Activated effector memory CD4-positive, alpha-beta T cell treated with Interleukin-2 at 50 U/mL for 16 hours (primary cell): ENCODE data around the gene UXT.
"Not testable (repeated sequence)": the region's sequence is repeated elsewhere in the genome, so short reads cannot be mapped to it uniquely, and the experiment has no call there.

Experiments
- DNase-seq: peaks from one replicate; pipeline ENCODE4 v3.0.0-alpha.2; 2020

Gene UXT

DNA sequence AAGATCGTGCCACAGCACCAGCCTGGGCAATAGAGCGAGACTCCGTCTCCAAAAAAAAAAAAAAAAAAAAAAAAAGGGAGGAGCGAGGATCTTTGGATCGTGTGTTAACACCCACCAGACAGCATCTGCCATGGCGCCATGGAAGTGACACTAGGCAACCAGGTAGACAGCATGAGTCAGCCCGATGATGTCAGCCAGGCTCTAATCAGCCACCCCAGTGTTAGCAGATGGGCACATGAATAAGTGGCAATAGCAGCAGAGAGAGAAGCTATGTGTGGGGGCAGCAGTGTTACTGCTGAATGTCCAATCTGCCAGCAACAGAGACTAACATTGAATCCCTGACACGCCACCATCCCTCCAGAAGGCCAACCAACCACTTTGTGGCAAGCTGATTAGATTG, 45.9 kb downstream of the UXT start:
- no peak for DNase-seq

DNA sequence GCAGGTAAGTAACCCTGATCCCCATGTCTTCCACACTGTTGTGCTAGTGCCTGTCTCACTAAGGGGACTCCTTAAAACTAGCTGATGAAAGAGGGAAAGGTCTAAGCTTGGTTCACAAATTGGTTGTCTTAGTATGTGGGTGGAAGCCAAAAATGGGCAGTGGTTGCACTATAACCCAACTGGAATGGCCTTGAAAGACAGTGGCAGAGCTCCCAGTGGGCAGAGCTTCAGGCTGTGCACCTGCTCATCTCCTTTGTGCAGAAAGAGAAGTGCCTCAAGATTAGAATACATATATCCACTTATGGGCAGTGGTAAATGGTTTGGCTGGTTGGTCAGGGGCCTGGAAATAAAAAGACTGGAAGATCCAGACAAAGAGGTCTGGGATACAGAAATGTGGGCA, 46.6 kb downstream of the UXT start:
- DNase-seq, result no peak

DNA sequence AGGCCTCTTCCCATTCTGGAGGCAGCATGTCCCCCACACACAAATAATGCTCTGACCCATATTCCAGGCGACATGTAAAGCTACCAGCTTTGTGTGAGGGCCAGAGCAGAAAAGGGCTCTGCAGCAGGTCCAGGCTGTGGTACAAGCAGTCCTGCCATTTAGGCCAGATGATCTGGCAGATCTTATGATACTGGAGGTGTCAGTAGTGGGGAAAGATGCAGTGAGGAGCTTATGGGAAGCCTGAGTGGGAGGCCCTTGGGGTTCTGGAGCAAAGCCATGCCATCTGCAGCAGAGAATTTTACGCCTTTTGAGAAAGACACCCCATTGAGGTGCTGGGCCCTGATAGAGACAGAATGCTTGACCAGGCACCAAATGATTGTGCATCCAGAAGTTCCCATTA, 47.1 kb downstream of the UXT start:
- no peak for DNase-seq

DNA sequence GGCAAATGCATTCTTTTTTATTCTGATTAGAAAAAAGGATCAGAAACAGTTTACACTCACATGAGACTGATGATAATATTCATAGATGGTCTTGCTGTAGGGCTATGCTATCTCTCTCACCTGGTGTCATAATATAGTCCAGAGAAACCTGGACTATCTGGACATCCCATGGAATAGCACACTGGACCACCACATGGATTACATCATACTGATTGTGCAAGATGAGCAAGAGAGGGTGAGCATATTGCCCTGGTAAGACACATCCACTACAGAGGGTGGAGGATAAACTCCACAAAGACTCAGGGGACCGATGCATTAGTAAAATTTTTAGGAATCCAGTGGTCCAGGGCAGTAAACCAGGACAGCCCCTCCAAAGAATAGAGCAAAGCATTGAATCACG, 47.5 kb downstream of the UXT start:
- no peak for DNase-seq

DNA sequence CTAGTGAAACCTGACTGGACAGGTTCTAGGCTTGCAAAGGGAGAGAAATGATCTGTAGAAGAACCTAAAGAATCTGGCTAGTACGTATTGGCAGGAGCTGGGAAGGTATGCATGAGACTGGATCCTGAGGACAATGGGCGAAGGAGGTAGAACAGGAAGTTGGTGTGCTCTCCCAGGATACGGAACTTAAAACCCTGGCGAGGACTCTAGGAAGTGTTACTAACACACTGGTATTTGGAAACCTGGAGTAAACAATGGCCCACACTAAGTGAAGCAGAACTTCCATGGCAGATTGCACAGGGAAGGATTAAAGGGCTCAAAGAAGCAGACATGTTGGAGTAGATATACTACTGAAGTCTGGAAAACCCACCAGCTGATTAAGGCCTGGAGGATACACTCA, 48.5 kb downstream of the UXT start:
- DNase-seq, result no peak

DNA sequence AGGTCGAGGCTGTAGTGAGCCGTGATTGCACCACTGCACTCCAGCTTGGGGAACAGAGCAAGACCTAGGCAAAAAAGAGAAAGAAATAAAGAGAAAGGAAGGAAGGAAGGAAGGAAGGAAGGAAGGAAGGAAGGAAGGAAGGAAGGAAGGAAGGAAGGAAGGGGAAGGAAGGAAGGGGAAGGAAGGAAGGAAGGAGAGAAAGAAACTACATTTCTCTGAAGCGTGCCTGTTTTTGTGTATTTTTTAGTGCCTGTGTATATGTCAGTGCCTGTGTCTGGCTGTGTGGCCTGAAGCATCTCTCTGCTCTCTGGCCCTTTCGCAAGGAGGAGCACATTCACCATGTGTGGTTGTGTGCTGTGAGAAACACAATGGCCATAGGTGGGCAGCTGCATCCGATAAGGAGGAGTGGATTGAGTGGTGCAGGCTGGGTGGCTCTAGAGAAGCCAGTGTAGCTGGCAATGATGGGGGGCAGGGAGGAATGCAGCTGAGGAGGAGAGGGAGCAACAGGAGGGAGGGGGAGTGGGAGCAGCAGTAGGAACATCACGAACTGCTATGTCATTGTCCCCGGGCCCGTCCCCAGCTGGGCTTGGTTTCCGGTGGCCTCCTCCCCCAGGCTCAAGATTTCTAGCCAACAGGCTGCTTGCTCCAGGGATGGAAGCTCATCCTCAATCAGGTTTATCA, 50.7 kb downstream of the UXT start:
- no peak for DNase-seq

DNA sequence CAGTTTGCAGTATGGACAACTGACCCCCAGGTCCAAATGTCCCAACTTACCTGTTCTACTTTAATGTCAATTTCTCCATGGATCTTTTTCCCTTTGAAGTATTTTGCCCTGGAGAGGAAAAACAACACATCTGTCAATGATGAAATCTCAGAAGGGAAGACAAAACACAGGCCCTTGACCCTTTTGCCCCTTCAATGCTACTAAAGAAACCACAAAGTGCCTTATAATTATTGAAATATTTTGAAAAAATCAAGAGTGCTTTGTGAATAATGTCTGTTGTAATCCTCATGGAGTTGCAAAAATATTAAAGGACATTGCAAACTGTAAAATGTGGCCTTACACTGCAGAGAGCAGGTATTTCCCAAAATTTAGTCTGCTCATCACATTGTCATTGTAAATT, 51.9 kb downstream of the UXT start:
- DNase-seq, result no peak

DNA sequence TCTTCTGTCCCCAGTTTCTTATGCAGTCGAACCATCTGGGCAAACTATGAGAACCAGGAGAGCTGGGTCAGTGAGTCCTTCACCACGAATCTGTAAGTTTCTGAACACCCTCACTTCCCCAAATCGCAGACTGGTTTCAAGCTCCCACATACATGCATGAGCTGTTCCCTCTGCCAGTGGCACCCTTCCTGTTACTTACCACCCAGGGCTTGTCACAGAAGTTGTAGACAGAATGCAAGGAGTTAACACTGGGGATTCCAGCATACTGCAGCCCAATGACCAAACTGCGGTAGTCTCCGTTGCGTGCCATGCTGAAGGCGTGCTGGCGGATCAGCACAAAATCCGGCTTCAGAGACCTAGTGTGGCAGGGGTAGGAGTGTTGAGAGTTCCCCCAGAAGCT, 54.0 kb downstream of the UXT start:
- no peak for DNase-seq

DNA sequence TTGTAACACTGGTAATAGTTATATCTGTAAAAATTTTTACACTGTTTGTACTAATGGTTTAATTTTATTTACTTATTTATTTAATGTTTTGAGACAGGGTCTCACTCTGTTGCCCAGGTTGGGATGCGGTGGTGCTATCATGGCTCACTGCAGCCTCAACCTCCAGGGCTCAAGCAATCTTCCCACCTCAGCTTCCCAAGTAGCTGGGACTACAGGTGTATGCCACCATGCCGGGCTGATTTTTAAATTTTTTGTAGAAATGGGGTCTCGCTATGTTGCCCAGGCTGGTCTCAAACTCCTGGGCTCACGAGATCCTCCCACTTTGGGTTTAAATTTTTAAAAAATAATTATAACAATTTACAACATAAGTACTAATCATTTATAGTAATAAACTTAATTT, 55.9 kb downstream of the UXT start:
- DNase-seq, result not testable (repeated sequence)
